ENCODE results near the gene ESR1. TPM values are rescaled to one million over a fixed set of nuclear protein-coding genes. Genes with fewer than 3 reads are reported as not detected.
"Not testable (repeated sequence)": the region's sequence is repeated elsewhere in the genome, so short reads cannot be mapped to it uniquely, and the experiment has no call there.

The ESR1 gene
- total RNA-seq, 2 donors from 2014 or later = 4.9 TPM

- H3K27me3 ChIP-seq (replicated peaks; ENCODE audit: insufficient read depth) = no peaks in the 10 kb centered on the region
- no peaks in the 10 kb centered on the region for H3K4me1 ChIP-seq (ENCODE audit: control insufficient read depth in 1 of 2, low read depth in 2 of 2)
- no peak overlapping the region for H3K4me3 ChIP-seq
- no peak for DNase-seq (ENCODE audit: low spot score)
- no peaks in the 10 kb centered on the region for H3K36me3 ChIP-seq
- ATAC-seq (ENCODE audit: insufficient number of reproducible peaks, low FRiP score, low read depth) = no peak
- no peak overlapping the region for H3K27ac ChIP-seq
- no peak for TF ChIP-seq CTCF (IDR thresholded peaks at IDR 0.05)
- no peaks in the 10 kb centered on the region for H3K9me3 ChIP-seq
Observed at GRCh38 chr6:151885234-151885633, 77.8 kb downstream of the ESR1 start.

- no peak overlapping the region for H3K27ac ChIP-seq
- H3K9me3 ChIP-seq = no peaks in the 10 kb centered on the region
- no peaks in the 10 kb centered on the region for H3K36me3 ChIP-seq
- H3K4me3 ChIP-seq = no peak overlapping the region
- H3K27me3 ChIP-seq (replicated peaks; ENCODE audit: insufficient read depth) = no peaks in the 10 kb centered on the region
- ATAC-seq (ENCODE audit: insufficient number of reproducible peaks, low FRiP score, low read depth) (no peak), DNase-seq (ENCODE audit: low spot score) (no peak)
- no peaks in the 10 kb centered on the region for H3K4me1 ChIP-seq (ENCODE audit: control insufficient read depth in 1 of 2, low read depth in 2 of 2)
- no peak for TF ChIP-seq CTCF (IDR thresholded peaks at IDR 0.05)
Observed at GRCh38 chr6:151891524-151891923, 84.0 kb downstream of the ESR1 start.

- not testable (repeated sequence) for ATAC-seq (ENCODE audit: insufficient number of reproducible peaks, low FRiP score, low read depth); H3K4me1 ChIP-seq (ENCODE audit: control insufficient read depth in 1 of 2, low read depth in 2 of 2)
Observed at GRCh38 chr6:151894426-151894825, 86.9 kb downstream of the ESR1 start.

GRCh38 chr6:151899221-151899620 is 91.7 kb downstream of the ESR1 start:
- not testable (repeated sequence) for H3K27me3 ChIP-seq (replicated peaks; ENCODE audit: insufficient read depth); DNase-seq (ENCODE audit: low spot score); H3K4me3 ChIP-seq; H3K27ac ChIP-seq; H3K9me3 ChIP-seq; H3K36me3 ChIP-seq; ATAC-seq (ENCODE audit: insufficient number of reproducible peaks, low FRiP score, low read depth); H3K4me1 ChIP-seq (ENCODE audit: control insufficient read depth in 1 of 2, low read depth in 2 of 2)

More at GRCh38 chr6:151894426-151894825, 86.9 kb downstream of the ESR1 start:
- H3K27me3 ChIP-seq (replicated peaks; ENCODE audit: insufficient read depth); DNase-seq (ENCODE audit: low spot score); H3K36me3 ChIP-seq; H3K4me3 ChIP-seq; H3K27ac ChIP-seq; H3K9me3 ChIP-seq: not testable (repeated sequence)

GRCh38 chr6:151899796-151900195 is 92.3 kb downstream of the ESR1 start:
- not testable (repeated sequence) for H3K27ac ChIP-seq; H3K36me3 ChIP-seq; H3K27me3 ChIP-seq (replicated peaks; ENCODE audit: insufficient read depth); DNase-seq (ENCODE audit: low spot score); H3K4me3 ChIP-seq; ATAC-seq (ENCODE audit: insufficient number of reproducible peaks, low FRiP score, low read depth); H3K9me3 ChIP-seq; H3K4me1 ChIP-seq (ENCODE audit: control insufficient read depth in 1 of 2, low read depth in 2 of 2)

- DNase-seq (ENCODE audit: low spot score) (no peak), ATAC-seq (ENCODE audit: insufficient number of reproducible peaks, low FRiP score, low read depth) (no peak)
- Histone ChIP-seq H3K4me3 (no peak overlapping the region), H3K36me3 (no peaks in the 10 kb centered on the region), H3K27ac (no peak overlapping the region), H3K27me3 (replicated peaks; ENCODE audit: insufficient read depth) (no peaks in the 10 kb centered on the region), H3K9me3 (peaks cover 6% of the 10 kb centered on the region), H3K4me1 (ENCODE audit: control insufficient read depth in 1 of 2, low read depth in 2 of 2) (no peaks in the 10 kb centered on the region)
- no peak for TF ChIP-seq CTCF (IDR thresholded peaks at IDR 0.05)
Observed at GRCh38 chr6:151900256-151900655, 92.8 kb downstream of the ESR1 start.

- Histone ChIP-seq H3K4me1 (ENCODE audit: control insufficient read depth in 1 of 2, low read depth in 2 of 2) (no peaks in the 10 kb centered on the region), H3K4me3 (no peak overlapping the region), H3K9me3 (peaks cover 6% of the 10 kb centered on the region), H3K27ac (no peak overlapping the region), H3K27me3 (replicated peaks; ENCODE audit: insufficient read depth) (no peaks in the 10 kb centered on the region), H3K36me3 (no peaks in the 10 kb centered on the region)
- no peak for TF ChIP-seq CTCF (IDR thresholded peaks at IDR 0.05)
- DNase-seq (ENCODE audit: low spot score) (no peak), ATAC-seq (ENCODE audit: insufficient number of reproducible peaks, low FRiP score, low read depth) (no peak)
Observed at GRCh38 chr6:151901009-151901411, 93.5 kb downstream of the ESR1 start.
